Activated CD4-positive, alpha-beta T cell treated with anti-CD3 and anti-CD28 coated beads, Interleukin-2, amount 10 ng/mL, durations not matched to agents 7 days and 5 days (primary cell): Measurements from ENCODE around the gene TSPAN33. TPM values are rescaled to one million over a fixed set of nuclear protein-coding genes. Genes with fewer than 3 reads are reported as not detected.

Experiments
- CTCF ChIA-PET: fragments of 350-600 bp; sonication (Branson Sonifier 250); formaldehyde crosslinking; loops from one replicate; lab custom pipeline; 2021; ENCODE audit warnings: antibody characterized with exemption; lab: Charles Lee
- POLR2A ChIA-PET: fragments of 350-600 bp; sonication (Branson Sonifier 250); formaldehyde crosslinking; loops from one replicate; lab custom pipeline; 2021; ENCODE audit warnings: antibody characterized with exemption; lab: Charles Lee
- DNase-seq: peaks from one replicate; pipeline ENCODE4 v3.0.0-alpha.2; 2020
- H3K27ac Mint-ChIP-seq: one replicate; pipeline ENCODE4 v1.8.0; 2021; ENCODE audit warnings: mild to moderate bottlenecking, moderate library complexity, mixed read lengths
- H3K27me3 Mint-ChIP-seq: one replicate; pipeline ENCODE4 v1.8.0; 2021; ENCODE audit warnings: mixed read lengths
- H3K36me3 Mint-ChIP-seq: one replicate; pipeline ENCODE4 v1.8.0; 2021; ENCODE audit warnings: low read depth, mixed read lengths
- H3K4me1 Mint-ChIP-seq: one replicate; pipeline ENCODE4 v1.8.0; 2021; ENCODE audit warnings: mixed read lengths
- H3K4me3 Mint-ChIP-seq: one replicate; pipeline ENCODE4 v1.8.0; 2021; ENCODE audit warnings: mild to moderate bottlenecking, moderate library complexity, mixed read lengths
- H3K9me3 Mint-ChIP-seq: one replicate; pipeline ENCODE4 v1.8.0; 2021; ENCODE audit warnings: mixed read lengths
- total RNA-seq, 2 experiments: library from RNA; stranded (reverse); gene quantifications; one replicate each; pipeline ENCODE4 v1.2.3, GENCODE V29; 2021

The TSPAN33 gene, protein sequence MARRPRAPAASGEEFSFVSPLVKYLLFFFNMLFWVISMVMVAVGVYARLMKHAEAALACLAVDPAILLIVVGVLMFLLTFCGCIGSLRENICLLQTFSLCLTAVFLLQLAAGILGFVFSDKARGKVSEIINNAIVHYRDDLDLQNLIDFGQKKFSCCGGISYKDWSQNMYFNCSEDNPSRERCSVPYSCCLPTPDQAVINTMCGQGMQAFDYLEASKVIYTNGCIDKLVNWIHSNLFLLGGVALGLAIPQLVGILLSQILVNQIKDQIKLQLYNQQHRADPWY
- 1 to 10 TPM; 2.8 to 3.0 TPM for total RNA-seq

DNA sequence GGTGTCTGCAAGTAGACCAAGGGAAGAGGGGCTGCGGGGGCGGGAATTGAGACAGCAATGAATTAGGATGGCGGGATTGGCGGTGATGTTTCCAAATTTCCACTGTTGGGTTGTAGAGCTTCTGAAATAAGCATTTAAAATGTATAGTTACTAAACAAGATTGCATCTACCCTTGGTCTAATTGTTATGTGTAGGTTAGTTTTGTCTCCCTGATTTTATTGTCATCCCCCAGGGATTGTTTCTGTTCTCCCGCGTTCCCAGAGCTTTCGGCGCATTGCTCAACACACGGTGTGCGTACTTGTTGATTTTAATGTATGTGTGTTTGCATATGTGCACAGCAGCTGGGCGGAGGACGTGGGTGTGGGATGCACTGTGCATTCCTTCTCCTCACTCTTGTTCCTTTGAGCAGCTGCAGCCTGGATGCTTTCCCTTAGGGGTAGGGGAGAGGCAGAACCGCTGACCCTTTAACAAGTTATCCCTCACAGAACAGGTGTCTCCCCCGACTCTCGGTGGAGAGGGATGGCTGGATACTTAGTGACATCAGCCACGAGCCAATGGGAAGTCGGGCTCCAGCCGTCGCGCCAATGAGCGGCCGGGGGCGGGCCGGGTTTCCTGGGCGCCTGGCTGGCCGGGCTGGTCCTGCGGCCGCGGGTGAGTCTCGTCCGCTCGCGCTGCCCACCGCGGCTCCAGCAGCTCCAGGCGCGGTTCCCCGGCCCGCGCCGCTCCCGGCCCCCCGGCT lies at the start of gene TSPAN33:
TSPAN33 (plus strand) TSS at position 613 of the 739 bp plus-strand sequence. CDS start 274 bp downstream, outside the sequence.
- ChIA-PET CTCF (no interaction called here), POLR2A (no interaction called here)
- Mint-ChIP-seq H3K27me3 (peaks cover 25% of the 10 kb centered on the region), H3K4me1 (peaks cover 16% of the 10 kb centered on the region), H3K27ac (no peak within 1 kb of the TSS), H3K36me3 (no peaks in the 10 kb centered on the region), H3K9me3 (no peaks in the 10 kb centered on the region), H3K4me3 (peak within 1 kb of the TSS; percentile 84)
- DNase-seq, result peak; percentile 70

DNA sequence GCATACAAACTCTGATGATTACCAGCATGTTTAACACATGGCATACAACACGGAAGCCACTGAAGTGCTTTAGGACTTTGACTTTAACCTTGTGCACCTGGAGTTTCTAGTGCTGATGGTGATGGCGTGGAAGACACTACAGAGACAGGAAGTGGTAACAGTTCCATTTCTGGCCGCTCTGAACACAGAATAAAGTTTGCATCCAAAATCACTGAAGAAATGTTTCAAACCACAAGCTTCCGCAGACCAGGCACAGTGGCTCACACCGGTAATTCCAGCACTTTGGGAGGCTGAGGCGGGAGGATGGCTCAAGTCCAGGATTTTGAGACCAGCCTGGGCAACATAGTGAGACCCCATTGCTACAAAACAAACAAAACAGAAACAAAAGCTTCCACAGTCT lies 49.2 kb upstream of the TSPAN33 start:
- peaks cover 29% of the 10 kb centered on the region for H3K4me1 Mint-ChIP-seq
- no peak overlapping the region for H3K4me3 Mint-ChIP-seq
- no peaks in the 10 kb centered on the region for H3K36me3 Mint-ChIP-seq
- peak overlapping the region; percentile 78 for H3K27ac Mint-ChIP-seq
- H3K27me3 Mint-ChIP-seq, result no peaks in the 10 kb centered on the region
- DNase-seq, result peak; percentile 64
- H3K9me3 Mint-ChIP-seq, result no peaks in the 10 kb centered on the region
- ChIA-PET POLR2A (no interaction called here), CTCF (interaction anchor here (0.6 to 1.2 kb wide), 3 partner anchors 68 to 340 kb away, joined by 3 read pairs; no protein-coding TSS in a partner anchor)

DNA sequence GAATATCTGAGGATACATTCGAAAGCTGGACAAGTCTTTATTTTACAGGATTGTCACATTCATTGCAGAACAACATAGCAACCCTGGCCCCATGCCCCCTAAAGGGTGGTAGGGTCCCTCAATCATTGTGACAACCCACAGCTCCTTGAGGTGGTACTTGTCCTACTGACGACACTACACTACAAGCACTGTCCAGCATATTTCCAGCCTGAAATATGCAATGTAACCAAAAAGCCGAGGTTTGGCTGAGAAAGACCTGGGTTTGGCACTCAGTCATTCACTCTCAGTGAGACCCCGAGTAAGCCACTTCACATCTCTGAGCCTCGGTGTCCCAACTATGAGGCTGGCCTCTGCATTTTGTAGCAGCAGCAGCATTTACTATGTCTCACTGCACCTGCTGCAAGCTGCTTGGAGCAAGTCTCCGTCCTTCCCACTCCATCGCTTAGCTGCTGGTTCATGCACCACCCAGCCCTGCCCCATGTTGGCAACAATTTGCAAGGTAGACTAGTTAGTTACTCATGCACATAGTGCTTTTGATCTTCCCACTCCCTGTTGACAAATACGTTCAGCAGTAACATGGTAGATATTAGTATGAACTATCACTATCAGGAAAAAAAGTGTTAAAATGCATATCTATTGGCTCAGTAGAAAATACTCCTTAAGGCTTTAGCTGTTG lies 46.0 kb upstream of the TSPAN33 start:
- Mint-ChIP-seq H3K9me3 (no peaks in the 10 kb centered on the region), H3K36me3 (no peaks in the 10 kb centered on the region), H3K27ac (no peak overlapping the region), H3K27me3 (no peaks in the 10 kb centered on the region), H3K4me1 (peaks cover 20% of the 10 kb centered on the region), H3K4me3 (no peak overlapping the region)
- DNase-seq, result no peak
- ChIA-PET CTCF (interaction anchor here (0.6 to 2.5 kb wide), 2 partner anchors 9 to 1936 kb away, joined by 3 to 8 read pairs; no protein-coding TSS in a partner anchor), POLR2A (no interaction called here)

DNA sequence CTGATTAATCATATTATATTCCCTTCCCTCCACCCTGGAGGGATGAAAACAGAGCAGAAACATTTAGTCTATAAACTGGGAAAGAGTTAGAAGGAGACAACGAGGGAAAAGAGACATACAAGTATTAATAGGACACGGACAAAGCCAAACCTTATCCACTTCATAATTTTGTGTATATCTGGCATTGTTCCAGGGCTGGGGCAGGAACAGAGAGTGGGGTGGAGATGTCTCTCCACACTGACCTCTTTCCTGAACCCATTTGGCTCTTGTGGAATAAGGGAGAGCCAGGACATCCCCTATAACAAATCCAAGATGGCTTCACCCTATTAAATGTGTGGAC lies 43.7 kb upstream of the TSPAN33 start:
- H3K27me3 Mint-ChIP-seq, result no peaks in the 10 kb centered on the region
- H3K4me3 Mint-ChIP-seq, result no peak overlapping the region
- H3K9me3 Mint-ChIP-seq, result no peaks in the 10 kb centered on the region
- H3K27ac Mint-ChIP-seq, result no peak overlapping the region
- H3K4me1 Mint-ChIP-seq, result peaks cover 6% of the 10 kb centered on the region
- POLR2A ChIA-PET, result no interaction called here
- no peaks in the 10 kb centered on the region for H3K36me3 Mint-ChIP-seq
- CTCF ChIA-PET, result interaction anchor here (0.7 to 1.9 kb wide), 2 partner anchors 9 to 203 kb away, joined by 5 to 14 read pairs; no protein-coding TSS in a partner anchor
- no peak for DNase-seq

DNA sequence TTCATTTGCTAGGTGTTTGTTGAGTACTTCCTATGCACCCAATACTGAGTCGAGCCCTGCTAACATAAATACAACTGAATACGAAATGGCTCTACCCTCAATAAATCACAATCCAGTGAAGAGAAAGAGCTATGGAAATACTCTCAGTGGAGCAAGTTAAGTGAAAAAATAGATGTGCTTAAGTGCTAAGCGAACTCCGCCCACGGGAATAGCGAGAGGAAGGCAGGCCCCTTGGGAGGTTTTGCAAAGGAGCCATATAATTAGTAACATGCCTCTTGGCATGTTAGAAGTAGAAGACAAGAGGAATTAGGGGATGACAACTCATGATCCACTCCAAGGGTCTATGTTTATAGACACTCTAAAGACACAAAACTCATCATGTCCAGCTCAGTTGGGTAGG lies 42.8 kb upstream of the TSPAN33 start:
- ChIA-PET POLR2A (no interaction called here), CTCF (interaction anchor here (0.6 to 1.9 kb wide), 5 partner anchors 10 to 641 kb away, joined by 3 to 14 read pairs (median 4); no protein-coding TSS in a partner anchor)
- H3K27ac Mint-ChIP-seq, result no peak overlapping the region
- no peaks in the 10 kb centered on the region for H3K9me3 Mint-ChIP-seq
- no peak overlapping the region for H3K4me3 Mint-ChIP-seq
- H3K36me3 Mint-ChIP-seq, result no peaks in the 10 kb centered on the region
- no peak for DNase-seq
- no peaks in the 10 kb centered on the region for H3K4me1 Mint-ChIP-seq
- H3K27me3 Mint-ChIP-seq, result no peaks in the 10 kb centered on the region

DNA sequence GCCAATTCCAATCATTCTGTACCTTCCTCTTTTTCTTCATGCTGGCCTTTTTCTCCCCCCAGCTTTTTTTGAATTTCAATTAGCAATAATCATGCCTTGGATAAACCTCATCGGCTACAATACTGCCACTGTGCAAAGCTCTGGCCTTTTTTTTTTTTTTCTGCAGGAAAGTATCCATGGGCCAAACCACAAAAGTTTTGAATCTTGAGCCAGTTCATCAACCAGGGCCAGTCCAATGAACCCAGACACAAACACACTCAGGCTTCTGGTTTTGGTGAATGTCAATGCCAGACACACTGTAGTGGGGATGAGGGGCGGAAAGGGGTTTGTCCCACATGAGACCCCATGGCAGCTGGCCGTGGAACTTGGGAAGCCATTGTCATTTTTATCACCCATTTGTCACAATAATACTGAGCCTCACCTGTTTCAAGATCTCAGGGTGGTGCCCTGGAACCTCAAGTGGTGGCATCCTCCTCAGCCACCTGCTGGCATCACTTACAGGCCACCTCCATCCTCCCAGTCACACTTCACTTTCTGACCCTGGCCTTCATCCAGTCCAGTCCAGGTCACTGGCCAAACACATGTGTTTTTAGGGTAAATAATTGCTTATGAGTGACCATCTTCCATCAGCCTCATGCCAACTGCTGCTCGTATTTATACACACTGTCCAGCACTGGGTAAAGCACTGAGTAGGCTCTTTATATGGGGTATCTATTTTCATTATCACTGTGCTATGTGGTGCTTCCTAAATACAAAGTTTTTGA lies 40.8 kb upstream of the TSPAN33 start:
- DNase-seq, result no peak
- Mint-ChIP-seq H3K4me3 (no peak overlapping the region), H3K36me3 (no peaks in the 10 kb centered on the region), H3K9me3 (no peaks in the 10 kb centered on the region), H3K4me1 (no peaks in the 10 kb centered on the region), H3K27me3 (no peaks in the 10 kb centered on the region), H3K27ac (no peak overlapping the region)
- POLR2A ChIA-PET, result no interaction called here
- CTCF ChIA-PET, result no interaction called here

DNA sequence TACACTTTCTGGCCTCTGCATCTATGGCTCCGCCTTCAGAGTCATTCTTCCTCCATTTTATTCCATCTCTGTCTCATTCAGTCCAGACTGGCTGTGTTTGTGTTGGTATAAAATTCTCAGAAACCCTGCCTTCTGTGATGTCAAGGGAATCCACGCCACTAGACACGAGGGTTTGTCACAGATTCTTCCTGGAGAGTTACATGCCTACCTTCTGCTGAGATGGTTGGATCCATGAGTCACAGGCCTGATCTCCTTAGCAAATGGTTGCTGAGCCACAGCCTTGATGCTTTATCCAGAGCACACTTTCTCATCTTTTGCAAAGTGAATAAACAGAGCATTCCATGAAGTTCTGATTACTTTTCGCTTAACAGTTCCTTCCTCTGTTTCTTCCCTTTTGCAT lies 35.9 kb upstream of the TSPAN33 start:
- CTCF ChIA-PET, result no interaction called here
- Mint-ChIP-seq H3K27me3 (no peaks in the 10 kb centered on the region), H3K36me3 (no peaks in the 10 kb centered on the region), H3K9me3 (no peaks in the 10 kb centered on the region), H3K4me1 (no peaks in the 10 kb centered on the region), H3K27ac (no peak overlapping the region), H3K4me3 (no peak overlapping the region)
- POLR2A ChIA-PET, result no interaction called here
- DNase-seq, result no peak

DNA sequence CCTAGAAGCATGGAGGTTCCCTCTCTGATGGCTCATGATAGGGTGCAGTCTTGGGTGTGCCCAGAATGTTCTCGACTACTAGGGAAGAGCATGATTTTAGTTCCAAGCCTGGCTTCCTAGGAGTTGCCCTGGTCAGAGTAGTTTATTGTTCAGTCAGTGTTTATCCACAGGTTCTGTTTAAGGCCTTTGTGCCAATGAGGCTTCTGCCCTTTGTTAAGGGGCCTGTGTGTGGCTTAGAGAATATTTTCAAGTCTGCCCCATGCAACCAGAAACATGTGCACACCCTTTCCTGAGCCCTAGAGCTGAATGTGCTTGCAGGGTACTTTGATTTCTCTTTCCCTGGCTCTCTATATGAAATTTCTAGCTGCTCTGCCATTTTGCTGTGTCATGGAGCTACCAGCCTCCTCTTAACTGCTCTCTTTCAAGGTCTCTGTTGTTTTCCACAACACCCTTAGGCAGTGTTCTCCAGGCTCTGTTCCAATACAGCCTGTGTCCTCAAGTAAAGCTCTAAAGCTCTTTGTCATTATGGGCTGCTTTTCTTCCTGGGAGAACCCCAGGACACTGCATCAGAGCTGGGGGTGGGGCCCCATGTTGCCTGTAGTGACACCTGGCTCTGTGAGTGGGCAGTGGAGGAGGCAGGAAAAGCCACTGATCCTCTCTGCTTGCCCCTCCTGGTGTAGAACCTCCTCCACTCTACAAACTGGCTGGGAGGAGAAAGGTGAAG lies 34.1 kb upstream of the TSPAN33 start:
- no peaks in the 10 kb centered on the region for H3K4me1 Mint-ChIP-seq
- no peaks in the 10 kb centered on the region for H3K27me3 Mint-ChIP-seq
- POLR2A ChIA-PET, result no interaction called here
- CTCF ChIA-PET, result interaction anchor here (1.2 kb wide), 1 partner anchor 20 kb away, joined by 3 read pairs; no protein-coding TSS in a partner anchor
- H3K36me3 Mint-ChIP-seq, result no peaks in the 10 kb centered on the region
- no peaks in the 10 kb centered on the region for H3K9me3 Mint-ChIP-seq
- no peak overlapping the region for H3K27ac Mint-ChIP-seq
- no peak overlapping the region for H3K4me3 Mint-ChIP-seq
- DNase-seq, result no peak

DNA sequence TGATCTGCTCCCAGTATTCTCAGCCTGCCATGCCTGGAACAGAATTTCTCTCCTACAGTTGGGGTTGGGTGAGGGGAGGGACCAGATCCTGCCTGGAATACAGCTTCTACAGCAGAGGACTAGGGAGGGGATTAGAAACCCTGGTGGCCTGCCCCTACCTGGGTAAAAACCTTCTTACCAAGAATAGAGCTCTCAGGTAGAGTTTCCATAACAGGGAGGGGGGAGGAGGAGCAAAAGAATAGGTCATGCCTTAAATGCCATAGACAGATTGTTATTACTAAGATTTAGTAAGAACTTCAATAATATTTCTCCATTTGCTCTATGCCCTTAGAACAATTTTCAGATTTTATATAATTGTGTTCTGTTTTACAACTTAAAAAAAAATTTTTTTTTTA lies 33.5 kb upstream of the TSPAN33 start:
- ChIA-PET POLR2A (no interaction called here), CTCF (interaction anchor here (1.7 kb wide), 1 partner anchor 20 kb away, joined by 4 read pairs; no protein-coding TSS in a partner anchor)
- Mint-ChIP-seq H3K4me1 (no peaks in the 10 kb centered on the region), H3K9me3 (no peaks in the 10 kb centered on the region), H3K27ac (no peak overlapping the region), H3K4me3 (no peak overlapping the region), H3K27me3 (no peaks in the 10 kb centered on the region), H3K36me3 (no peaks in the 10 kb centered on the region)
- no peak for DNase-seq

DNA sequence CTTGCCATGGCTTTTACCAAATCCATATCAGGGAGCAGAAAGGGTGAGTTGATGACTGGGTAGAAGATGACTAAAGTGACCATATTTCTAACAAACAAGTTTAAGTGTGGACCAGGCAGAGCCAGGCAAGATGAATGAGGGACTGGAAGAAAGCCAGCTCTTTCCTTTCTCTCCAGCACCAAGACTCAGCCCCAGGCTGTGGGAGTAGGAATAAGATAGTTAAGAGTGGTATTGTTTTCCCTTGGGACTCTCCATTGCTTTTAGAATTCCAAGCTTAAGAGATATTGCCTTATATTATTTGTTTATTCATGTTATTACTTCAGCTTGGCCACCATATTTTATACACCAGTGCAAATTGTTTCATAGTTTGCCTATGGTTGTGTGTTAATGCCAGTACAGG lies 28.8 kb upstream of the TSPAN33 start:
- peaks cover under 1% of the 10 kb centered on the region for H3K36me3 Mint-ChIP-seq
- DNase-seq, result no peak
- no peak overlapping the region for H3K27ac Mint-ChIP-seq
- H3K27me3 Mint-ChIP-seq, result no peaks in the 10 kb centered on the region
- H3K4me1 Mint-ChIP-seq, result no peaks in the 10 kb centered on the region
- CTCF ChIA-PET, result interaction anchor here (0.6 to 1.8 kb wide), 3 partner anchors 10 to 24 kb away, joined by 3 to 5 read pairs (median 5); no protein-coding TSS in a partner anchor
- H3K4me3 Mint-ChIP-seq, result no peak overlapping the region
- POLR2A ChIA-PET, result no interaction called here
- peaks cover 7% of the 10 kb centered on the region for H3K9me3 Mint-ChIP-seq

DNA sequence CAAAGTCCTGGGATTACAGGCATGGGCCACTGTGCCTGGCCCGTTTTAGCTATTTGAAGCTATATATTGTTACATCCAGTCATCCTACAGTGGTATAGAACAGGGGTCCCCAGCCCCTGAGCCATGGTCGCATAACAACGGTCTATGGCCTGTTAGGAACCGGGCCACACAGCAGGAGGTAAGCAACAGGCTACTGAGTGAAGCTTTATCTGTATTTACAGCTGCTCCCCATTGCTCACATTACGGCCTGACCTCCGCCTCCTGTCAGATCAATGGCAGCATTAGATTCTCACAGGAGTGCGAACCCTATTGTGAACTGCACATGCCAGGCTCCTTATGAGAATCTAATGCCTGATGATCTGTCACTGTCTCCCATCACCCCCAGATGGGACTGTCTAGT lies 26.3 kb upstream of the TSPAN33 start:
- no peak overlapping the region for H3K4me3 Mint-ChIP-seq
- ChIA-PET CTCF (no interaction called here), POLR2A (no interaction called here)
- H3K36me3 Mint-ChIP-seq, result peaks cover 14% of the 10 kb centered on the region
- peaks cover 18% of the 10 kb centered on the region for H3K4me1 Mint-ChIP-seq
- H3K27ac Mint-ChIP-seq, result no peak overlapping the region
- H3K9me3 Mint-ChIP-seq, result peaks cover 21% of the 10 kb centered on the region
- no peak for DNase-seq
- no peaks in the 10 kb centered on the region for H3K27me3 Mint-ChIP-seq

DNA sequence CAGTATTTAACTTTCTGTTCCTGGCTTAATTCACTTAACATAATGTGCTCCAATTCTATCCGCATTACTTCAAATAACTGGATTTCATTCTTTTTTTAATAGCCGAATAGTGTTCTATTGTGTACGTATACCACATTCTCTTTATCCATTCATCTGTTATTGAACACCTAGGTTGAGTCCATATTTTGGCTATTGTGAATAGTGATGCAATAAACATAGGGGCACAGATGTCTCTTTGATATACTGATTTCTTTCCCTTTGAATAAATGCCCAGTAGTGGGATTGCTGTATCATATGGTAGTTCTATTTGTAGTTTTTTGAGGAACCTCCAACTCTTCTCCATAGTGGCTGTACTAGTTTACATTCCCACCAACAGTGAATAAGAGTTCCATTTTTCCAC lies 25.5 kb upstream of the TSPAN33 start:
- peaks cover 23% of the 10 kb centered on the region for H3K4me1 Mint-ChIP-seq
- H3K36me3 Mint-ChIP-seq, result peaks cover 14% of the 10 kb centered on the region
- no peak for DNase-seq
- no peak overlapping the region for H3K4me3 Mint-ChIP-seq
- H3K27me3 Mint-ChIP-seq, result no peaks in the 10 kb centered on the region
- H3K9me3 Mint-ChIP-seq, result peaks cover 21% of the 10 kb centered on the region
- ChIA-PET POLR2A (no interaction called here), CTCF (no interaction called here)
- H3K27ac Mint-ChIP-seq, result no peak overlapping the region
